K562 (cell line): ENCODE data around the gene CPT1B. TPM values are rescaled to one million over a fixed set of nuclear protein-coding genes. Genes with fewer than 3 reads are reported as not detected.
A peak's percentile ranks its signal among the peaks of the same experiment; 100 is the strongest.

ENCODE experiments used
- ATAC-seq: fragments of 200-7000 bp; cut with Tn5 transposase; 3 replicates; pipeline ENCODE4 v1.9.1; 2020; ENCODE audit warnings: moderate library complexity
- BruUV-seq: library from RNA; stranded (reverse); fragments of 400-500 nt; replicated peaks from 2 replicates; lab custom pipeline; 2021; lab: Mats Ljungman, UMichigan
- CTCF ChIA-PET: fragments of 300-600 bp; formaldehyde crosslinking; extraction: SDS; loops from one replicate; lab custom pipeline; 2021; ENCODE audit warnings: low intra/inter-chr PET ratio; lab: Yijun Ruan, JAX
- POLR2A ChIA-PET: fragments of 300-600, 350-650 bp; sonication (Branson Sonifier 250); formaldehyde crosslinking; extraction: SDS; loops from one replicate; lab custom pipeline; 2021; ENCODE audit warnings: antibody characterized with exemption, inconsistent platforms; lab: Yijun Ruan, JAX
- DNase-seq, 4 experiments: peaks; one replicate each; pipeline versions ENCODE4 v3.0.0 to v3.0.0-alpha.2; 2011 to 2018; ENCODE audit warnings: low spot score in 3 of 4, mixed read lengths in 3 of 4; ENCODE audit errors: extremely low read depth in 1 of 4
- FAIRE-seq: peaks from 2 replicates; lab custom pipeline; 2011; peaks lifted over from hg19 to GRCh38; lab: Jason Lieb, UNC
- H2AFZ ChIP-seq: 2 replicates; pipeline ENCODE4 v1.6.0; 2011; ENCODE audit warnings: low read depth, low read length, control low read depth, inconsistent platforms
- H3K27ac ChIP-seq: fragments of 200-600 bp; 3 replicates; pipeline ENCODE4 v1.8.0; 2011; ENCODE audit warnings: low read depth, mild to moderate bottlenecking, control low read depth, inconsistent platforms, low read length, moderate library complexity, mixed read lengths; ENCODE audit errors: extremely low read depth
- H3K27me3 ChIP-seq, 2 experiments: fragments of 300-600 bp in 1 of 2; 2 replicates in 1 of 2; 3 replicates in 1 of 2; pipeline versions ENCODE4 v1.6.0 to v1.8.0; 2011; ENCODE audit warnings: inconsistent platforms in 2 of 2, low read length in 2 of 2, mild to moderate bottlenecking in 1 of 2, mixed read lengths in 1 of 2, moderate library complexity in 1 of 2; ENCODE audit not compliant: control insufficient read depth in 2 of 2, insufficient read depth in 2 of 2
- H3K36me3 ChIP-seq: fragments of 300-600 bp; 3 replicates; pipeline ENCODE4 v1.8.0; 2011; ENCODE audit warnings: mild to moderate bottlenecking, low read length, inconsistent platforms; ENCODE audit not compliant: control insufficient read depth, insufficient read depth
- H3K4me1 ChIP-seq, 2 experiments: fragments of 200-600 bp in 1 of 2; replicated peaks in 1 of 2; 2 replicates in 1 of 2; 3 replicates in 1 of 2; pipeline versions ENCODE4 v1.5.1 to v1.8.0; 2011; ENCODE audit warnings: inconsistent platforms in 2 of 2, low read length in 2 of 2, mild to moderate bottlenecking in 1 of 2, mixed read lengths in 1 of 2, moderate library complexity in 1 of 2; ENCODE audit not compliant: control insufficient read depth in 2 of 2, insufficient read depth in 2 of 2
- H3K4me2 ChIP-seq: 2 replicates; pipeline ENCODE4 v1.6.1; 2011; ENCODE audit warnings: low read length, control low read depth, inconsistent platforms, mixed read lengths; ENCODE audit not compliant: insufficient read depth
- H3K4me3 ChIP-seq: fragments of 200-600 bp; sonication (generic), shearing (Covaris generic); 2 replicates; pipeline ENCODE4 v1.5.1; 2016; ENCODE audit warnings: control low read depth, inconsistent platforms
- H3K79me2 ChIP-seq: fragments of 200-600 bp; 3 replicates; pipeline ENCODE4 v1.8.0; 2011; ENCODE audit warnings: low read length, inconsistent platforms; ENCODE audit not compliant: control insufficient read depth, insufficient read depth
- H3K9ac ChIP-seq, 2 experiments: 2 replicates each; pipeline versions ENCODE4 v1.6.0 to v1.6.1; 2011; ENCODE audit warnings: low read depth in 2 of 2, low read length in 2 of 2, control low read depth in 1 of 2, inconsistent platforms in 1 of 2, mild to moderate bottlenecking in 1 of 2, mixed read lengths in 1 of 2; ENCODE audit not compliant: insufficient read depth in 1 of 2
- H3K9me1 ChIP-seq: one replicate; pipeline ENCODE4 v1.6.0; 2011; ENCODE audit warnings: inconsistent platforms, mild to moderate bottlenecking, low read length, moderate library complexity; ENCODE audit not compliant: control insufficient read depth, insufficient read depth
- H3K9me3 ChIP-seq: replicated peaks from 2 replicates; pipeline ENCODE4 v1.5.1; 2011; ENCODE audit warnings: low read depth, low read length, inconsistent platforms; ENCODE audit not compliant: control insufficient read depth, insufficient read depth
- H4K20me1 ChIP-seq: replicated peaks from 2 replicates; pipeline ENCODE4 v1.6.1; 2011; ENCODE audit warnings: low read length, inconsistent platforms, mixed read lengths; ENCODE audit not compliant: control insufficient read depth, insufficient read depth
- BRF1 ChIP-seq: IDR thresholded peaks from 3 replicates; pipeline ENCODE4 v1.6.1; 2011; ENCODE audit warnings: borderline replicate concordance, mild to moderate bottlenecking; ENCODE audit not compliant: insufficient read length; ENCODE audit errors: extremely low read depth
- GTF2F1 ChIP-seq: IDR thresholded peaks from 2 replicates; pipeline ENCODE4 v1.6.1; 2011; ENCODE audit warnings: low read depth, low read length, improper control_type of control experiment
- MCM2 ChIP-seq: fragments of 450-650 bp; IDR thresholded peaks from 2 replicates; pipeline ENCODE4 v1.6.1; 2017; ENCODE audit warnings: low read depth, mild to moderate bottlenecking
- NUFIP1 ChIP-seq: fragments of 450-650 bp; IDR thresholded peaks from 2 replicates; pipeline ENCODE4 v1.6.1; 2018; ENCODE audit not compliant: partially characterized antibody
- POLR2A ChIP-seq: fragments of 450-650 bp; conservative IDR thresholded peaks from 2 replicates; pipeline ENCODE4 v1.6.1; 2016
- POLR2G ChIP-seq: fragments of 200-400 bp; formaldehyde crosslinking; IDR thresholded peaks from 2 replicates; pipeline ENCODE4 v1.6.1; 2017; ENCODE audit warnings: low read depth, mild to moderate bottlenecking, antibody characterized with exemption, low read length, moderate library complexity
- RBFOX2 ChIP-seq: fragments of 200-400 bp; formaldehyde crosslinking; IDR thresholded peaks from 2 replicates; pipeline ENCODE4 v1.6.1; 2017; ENCODE audit warnings: low read depth, mild to moderate bottlenecking, low read length, moderate library complexity
- YY1 ChIP-seq, 3 experiments: IDR thresholded peaks; 2 replicates each; pipeline ENCODE4 v1.6.1; 2011; ENCODE audit warnings: low read length in 2 of 3, mild to moderate bottlenecking in 2 of 3, moderate library complexity in 2 of 3, borderline replicate concordance in 1 of 3, control low read depth in 1 of 3, low read depth in 1 of 3; ENCODE audit not compliant: insufficient read depth in 3 of 3, insufficient replicate concordance in 2 of 3, control insufficient read depth in 1 of 3, insufficient read length in 1 of 3; ENCODE audit errors: extremely low read depth in 1 of 3
- ZFP1 ChIP-seq: fragments of 450-650 bp; formaldehyde crosslinking; IDR thresholded peaks from 2 replicates; pipeline ENCODE4 v1.4.0; 2020; ENCODE audit warnings: mild to moderate bottlenecking, mixed read lengths
- ZNF436 ChIP-seq: fragments of 250-450, 450-650 bp; sonication (Bioruptor Pico); formaldehyde crosslinking; IDR thresholded peaks from 2 replicates; pipeline ENCODE4 v1.7.0; 2020; ENCODE audit warnings: mild to moderate bottlenecking
- ZNF699 ChIP-seq: fragments of 250-450 bp; sonication (Bioruptor Pico); IDR thresholded peaks from 2 replicates; pipeline ENCODE4 v1.8.0; 2021; ENCODE audit warnings: mild to moderate bottlenecking, moderate library complexity; ENCODE audit not compliant: insufficient replicate concordance
- WGBS: fragments of 100-300 bp; shearing (Covaris generic); methylation state at CpG from one replicate; pipeline ENCODE4 v1.1.6; 2016; ENCODE audit warnings: low coverage, mixed read lengths; ENCODE audit not compliant: insufficient coverage; ENCODE audit errors: missing lambda C conversion rate; 5-methylcytosine and 5-hydroxymethylcytosine counted together
- in situ Hi-C: fragments of 300-500 bp; cut with MboI; formaldehyde crosslinking; loops from 4 replicates; pipeline ENCODE4 v1.15.0; 2018; ENCODE audit warnings: inconsistent platforms, mixed read lengths
- intact Hi-C: fragments of 100-400 bp; cut with micrococcal nuclease; formaldehyde crosslinking; loops from 2 replicates; pipeline ENCODE4 v1.14.2; 2022
- polyA plus RNA-seq, 8 experiments: library from polyadenylated mRNA; depleted of rRNA in 4 of 8; stranded (reverse) in 5 of 8; unstranded in 3 of 8; fragments of >200 nt; fragmentation: Nextera tagmentation in 2 of 8; fragmentation: Illumina TruSeq in 1 of 8; extraction: Ambion mirVana in 2 of 8; extraction: Trizol in 1 of 8; gene quantifications; 2 replicates each; pipeline versions ENCODE4 v1.2.1 to v1.2.3, GENCODE V29; 2011 to 2014; ENCODE audit warnings: inconsistent platforms in 1 of 8, missing spikeins in 1 of 8
- total RNA-seq, 7 experiments: library from RNA; depleted of rRNA in 6 of 7; stranded (reverse); fragments of >200 nt in 6 of 7; fragmentation: Illumina TruSeq in 2 of 7; extraction: Trizol in 2 of 7; gene quantifications; 2 replicates each; pipeline versions ENCODE4 v1.2.1 to v1.2.3, GENCODE V29; 2011 to 2021; ENCODE audit warnings: low replicate concordance in 1 of 7
- TF ChIP-seq, protein P1 (sequence below): sonication (generic); formaldehyde crosslinking; IDR thresholded peaks from 2 replicates; pipeline ENCODE4 v1.8.0; 2023; ENCODE audit warnings: missing genetic modification reagents, mild to moderate bottlenecking, borderline replicate concordance

Gene CPT1B
- total and polyA plus RNA-seq, 9 of the 15 experiments (the other 6 are each of a cell fraction or from before 2014, with no cell fraction given) = 0.35 to 6.1 (median 2.6) TPM

DNA sequence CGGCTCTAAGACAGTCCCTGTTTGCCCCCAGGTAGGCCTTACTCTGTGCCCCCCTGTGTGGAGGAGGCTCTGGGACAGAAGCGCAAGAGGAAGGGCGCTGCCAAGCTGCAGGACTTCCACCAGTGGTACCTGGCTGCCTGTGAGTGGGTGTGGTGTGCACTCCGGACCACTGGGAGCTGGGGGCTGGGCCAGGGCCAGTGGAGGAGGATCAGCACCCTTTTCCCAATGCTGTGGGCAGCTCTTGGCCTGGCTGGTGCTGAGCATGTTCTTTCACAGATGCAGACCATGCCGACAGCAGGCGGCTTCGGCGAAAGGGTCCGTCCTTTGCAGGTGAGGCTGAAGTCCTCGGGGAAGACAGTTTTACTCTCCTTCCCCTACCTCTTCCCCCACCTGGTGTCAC, 56.5 kb downstream of the CPT1B start:
- Histone ChIP-seq H3K4me3 (no peak overlapping the region), H3K9me3 (no peaks in the 10 kb centered on the region), H3K36me3 (peaks cover 70% of the 10 kb centered on the region; the same call in 1 of the 3 replicates), H2AFZ (no peak overlapping the region), H3K9me1 (no peaks in the 10 kb centered on the region), H3K27me3 (no peaks in the 10 kb centered on the region), H3K9ac (no peak overlapping the region), H4K20me1 (peaks cover 12% of the 10 kb centered on the region; the same call in 1 of the 2 replicates), H3K79me2 (peaks cover 28% of the 10 kb centered on the region), H3K4me1 (peaks cover 2 to 40% of the 10 kb centered on the region in 2 experiments; a peak in 4 of 5 replicates), H3K4me2 (no peak overlapping the region), H3K27ac (no peak overlapping the region)
- DNase-seq = no peak
- in situ Hi-C loops (loop anchor here (5.0 kb wide), 1 partner anchor 46 kb away; no protein-coding TSS in a partner anchor), intact Hi-C loops (no loop called here)
- no peak for FAIRE-seq
- TF ChIP-seq GTF2F1 (no peak), NUFIP1 (no peak), POLR2G (peak; percentile 65), ZNF699 (CRISPR knock-in tag) (no peak), ZFP1 (CRISPR knock-in tag) (no peak), YY1 (IDR thresholded peaks at IDR 0.05; ENCODE audit: borderline replicate concordance in 1 of 3, control insufficient read depth in 1 of 3, extremely low read depth in 1 of 3, insufficient read depth in 3 of 3, insufficient read length in 1 of 3, insufficient replicate concordance in 2 of 3, low read depth in 1 of 3, low read length in 2 of 3) (no peak), RBFOX2 (peak; percentile 16; the same call in 1 of the 2 replicates), MCM2 (no peak), BRF1 (no peak), POLR2A (no peak), ZNF436 (CRISPR knock-in tag) (no peak)
- TF ChIP-seq, protein P1, sequence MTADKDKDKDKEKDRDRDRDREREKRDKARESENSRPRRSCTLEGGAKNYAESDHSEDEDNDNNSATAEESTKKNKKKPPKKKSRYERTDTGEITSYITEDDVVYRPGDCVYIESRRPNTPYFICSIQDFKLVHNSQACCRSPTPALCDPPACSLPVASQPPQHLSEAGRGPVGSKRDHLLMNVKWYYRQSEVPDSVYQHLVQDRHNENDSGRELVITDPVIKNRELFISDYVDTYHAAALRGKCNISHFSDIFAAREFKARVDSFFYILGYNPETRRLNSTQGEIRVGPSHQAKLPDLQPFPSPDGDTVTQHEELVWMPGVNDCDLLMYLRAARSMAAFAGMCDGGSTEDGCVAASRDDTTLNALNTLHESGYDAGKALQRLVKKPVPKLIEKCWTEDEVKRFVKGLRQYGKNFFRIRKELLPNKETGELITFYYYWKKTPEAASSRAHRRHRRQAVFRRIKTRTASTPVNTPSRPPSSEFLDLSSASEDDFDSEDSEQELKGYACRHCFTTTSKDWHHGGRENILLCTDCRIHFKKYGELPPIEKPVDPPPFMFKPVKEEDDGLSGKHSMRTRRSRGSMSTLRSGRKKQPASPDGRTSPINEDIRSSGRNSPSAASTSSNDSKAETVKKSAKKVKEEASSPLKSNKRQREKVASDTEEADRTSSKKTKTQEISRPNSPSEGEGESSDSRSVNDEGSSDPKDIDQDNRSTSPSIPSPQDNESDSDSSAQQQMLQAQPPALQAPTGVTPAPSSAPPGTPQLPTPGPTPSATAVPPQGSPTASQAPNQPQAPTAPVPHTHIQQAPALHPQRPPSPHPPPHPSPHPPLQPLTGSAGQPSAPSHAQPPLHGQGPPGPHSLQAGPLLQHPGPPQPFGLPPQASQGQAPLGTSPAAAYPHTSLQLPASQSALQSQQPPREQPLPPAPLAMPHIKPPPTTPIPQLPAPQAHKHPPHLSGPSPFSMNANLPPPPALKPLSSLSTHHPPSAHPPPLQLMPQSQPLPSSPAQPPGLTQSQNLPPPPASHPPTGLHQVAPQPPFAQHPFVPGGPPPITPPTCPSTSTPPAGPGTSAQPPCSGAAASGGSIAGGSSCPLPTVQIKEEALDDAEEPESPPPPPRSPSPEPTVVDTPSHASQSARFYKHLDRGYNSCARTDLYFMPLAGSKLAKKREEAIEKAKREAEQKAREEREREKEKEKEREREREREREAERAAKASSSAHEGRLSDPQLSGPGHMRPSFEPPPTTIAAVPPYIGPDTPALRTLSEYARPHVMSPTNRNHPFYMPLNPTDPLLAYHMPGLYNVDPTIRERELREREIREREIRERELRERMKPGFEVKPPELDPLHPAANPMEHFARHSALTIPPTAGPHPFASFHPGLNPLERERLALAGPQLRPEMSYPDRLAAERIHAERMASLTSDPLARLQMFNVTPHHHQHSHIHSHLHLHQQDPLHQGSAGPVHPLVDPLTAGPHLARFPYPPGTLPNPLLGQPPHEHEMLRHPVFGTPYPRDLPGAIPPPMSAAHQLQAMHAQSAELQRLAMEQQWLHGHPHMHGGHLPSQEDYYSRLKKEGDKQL (CRISPR knock-in tag) = no peak
- BruUV-seq = no TSS peak
- CTCF ChIA-PET = no interaction called here
- 98% methylated on average over 9 of the region's 10 CpGs for WGBS
- POLR2A ChIA-PET = interaction anchor here (0.5 to 5.3 kb wide), 6 partner anchors 7 to 331 kb away, joined by 3 to 65 read pairs (median 4); partner anchors contain the start of genes LMF2 and NCAPH2
- no peak for ATAC-seq
